Measurements from ENCODE around the gene HTR1E.

The HTR1E gene

GRCh38 chr6:86938814-86939213 lies 1.5 kb downstream of the HTR1E start:
- H3K27ac ChIP-seq: no peak overlapping the region
- TF ChIP-seq CTCF (conservative IDR thresholded peaks at IDR 0.05) (no peak), ZFX (IDR thresholded peaks at IDR 0.05) (no peak)

- TF ChIP-seq CTCF (conservative IDR thresholded peaks at IDR 0.05) (no peak), ZFX (IDR thresholded peaks at IDR 0.05) (no peak)
- no peak overlapping the region for H3K27ac ChIP-seq
These were observed 4.1 kb downstream of the HTR1E start for GRCh38 chr6:86941461-86941860.

- TF ChIP-seq ZFX (IDR thresholded peaks at IDR 0.05) (no peak), CTCF (conservative IDR thresholded peaks at IDR 0.05) (no peak)
- no peak overlapping the region for H3K27ac ChIP-seq
These were observed 5.6 kb downstream of the HTR1E start for GRCh38 chr6:86942769-86943516.

GRCh38 chr6:86943819-86944407 lies 6.6 kb downstream of the HTR1E start:
- TF ChIP-seq CTCF (conservative IDR thresholded peaks at IDR 0.05): no peak
- no peak for TF ChIP-seq ZFX (IDR thresholded peaks at IDR 0.05)
- H3K27ac ChIP-seq: no peak overlapping the region

- H3K27ac ChIP-seq: no peak overlapping the region
- TF ChIP-seq ZFX (IDR thresholded peaks at IDR 0.05) (no peak), CTCF (conservative IDR thresholded peaks at IDR 0.05) (no peak)
These were observed 12.4 kb downstream of the HTR1E start for GRCh38 chr6:86949771-86950170.

GRCh38 chr6:86952991-86953390 lies 15.7 kb downstream of the HTR1E start:
- no peak overlapping the region for H3K27ac ChIP-seq
- TF ChIP-seq CTCF (conservative IDR thresholded peaks at IDR 0.05) (no peak), ZFX (IDR thresholded peaks at IDR 0.05) (no peak)

GRCh38 chr6:86959656-86960055 lies 22.3 kb downstream of the HTR1E start:
- TF ChIP-seq CTCF (conservative IDR thresholded peaks at IDR 0.05) (no peak), ZFX (IDR thresholded peaks at IDR 0.05) (no peak)
- H3K27ac ChIP-seq: no peak overlapping the region
